Measurements from ENCODE around the gene ADAMTSL1. TPM values are rescaled to one million over a fixed set of nuclear protein-coding genes. Genes with fewer than 3 reads are reported as not detected.

ADAMTSL1 gene
- total and polyA plus RNA-seq, 2 donors (not counting 3 experiments of a cell fraction or from before 2014, with no cell fraction given) = 15.0 to 18.4 TPM

DNA sequence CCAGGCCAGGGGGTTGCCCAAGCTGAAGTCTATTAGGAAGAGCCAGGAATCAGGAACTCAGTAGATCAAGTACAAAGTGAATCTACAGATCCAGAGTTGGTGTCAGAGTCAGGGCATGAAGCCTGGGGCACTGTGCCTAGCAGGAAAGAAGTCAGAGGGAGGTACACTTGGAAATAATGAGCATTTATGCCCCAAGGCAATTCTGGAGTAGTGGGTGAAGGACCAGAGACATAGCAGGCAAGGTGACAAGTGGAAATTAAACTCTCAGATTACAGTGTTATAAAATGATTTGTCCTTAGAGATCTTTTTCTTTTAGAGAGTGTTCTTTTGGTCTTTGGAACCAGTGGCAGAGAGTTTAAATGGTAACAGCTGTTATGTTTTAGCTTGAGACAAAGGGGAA is 138.0 kb downstream of the ADAMTSL1 start:
- FAIRE-seq (no peak), DNase-seq (ENCODE audit: low read depth, low spot score) (no peak)
- BruUV-seq (replicated peaks) = no TSS peak
- Histone ChIP-seq H3K4me2 (ENCODE audit: insufficient read depth, low read length) (no peak overlapping the region), H3K9me3 (replicated peaks; ENCODE audit: control insufficient read depth, insufficient read depth, low read length) (no peaks in the 10 kb centered on the region), H3K27ac (ENCODE audit: insufficient read depth, low read depth, low read length) (no peak overlapping the region), H3K79me2 (ENCODE audit: control insufficient read depth, insufficient read depth, low read length) (no peaks in the 10 kb centered on the region), H4K20me1 (replicated peaks; ENCODE audit: control insufficient read depth, extremely low read depth, insufficient read depth, low read length) (no peaks in the 10 kb centered on the region), H3K9me1 (replicated peaks; ENCODE audit: control insufficient read depth, extremely low read depth, insufficient read depth, low read length) (no peaks in the 10 kb centered on the region), H3K27me3 (ENCODE audit: control insufficient read depth in 2 of 2, insufficient read depth in 2 of 2, low read length in 2 of 2) (no peaks in the 10 kb centered on the region), H3K9ac (replicated peaks; ENCODE audit: extremely low read depth, insufficient read depth, low read length) (no peak overlapping the region), H3K4me1 (ENCODE audit: control insufficient read depth, extremely low read depth, insufficient read depth, low read length) (no peaks in the 10 kb centered on the region), H3K4me3 (replicated peaks in 1 of 3; ENCODE audit: insufficient read depth in 1 of 3, low read depth in 1 of 3, low read length in 3 of 3) (no peak overlapping the region), H2AFZ (ENCODE audit: low read depth, low read length) (no peak overlapping the region), H3K36me3 (ENCODE audit: control insufficient read depth in 2 of 2, extremely low read depth in 1 of 2, insufficient read depth in 2 of 2, low read length in 2 of 2) (no peaks in the 10 kb centered on the region)
- dilution Hi-C loops (cut with MboI; ENCODE audit: extremely low pct_ligation_motif_present, low sequenced_read_pairs) = no loop called here
- intact Hi-C loops (cut with micrococcal nuclease) = no loop called here
- TF ChIP-seq FOS (IDR thresholded peaks at IDR 0.05; ENCODE audit: borderline replicate concordance, insufficient read depth, low read length) = no peak
- TF ChIP-seq, protein P1, sequence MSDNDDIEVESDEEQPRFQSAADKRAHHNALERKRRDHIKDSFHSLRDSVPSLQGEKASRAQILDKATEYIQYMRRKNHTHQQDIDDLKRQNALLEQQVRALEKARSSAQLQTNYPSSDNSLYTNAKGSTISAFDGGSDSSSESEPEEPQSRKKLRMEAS (IDR thresholded peaks at IDR 0.05; ENCODE audit: insufficient read depth, insufficient read length) = no peak
- no peak for TF ChIP-seq POLR2A (IDR thresholded peaks at IDR 0.05; ENCODE audit: low read depth, low read length)
- TF ChIP-seq POLR2AphosphoS5 (IDR thresholded peaks at IDR 0.05; ENCODE audit: insufficient read depth, low read depth, low read length) = no peak
- no peak for TF ChIP-seq MYC (IDR thresholded peaks at IDR 0.05; ENCODE audit: low read depth, low read length)
- TF ChIP-seq JUN (IDR thresholded peaks at IDR 0.05; ENCODE audit: borderline replicate concordance, insufficient read depth, insufficient read length, low read depth) = no peak
- TF ChIP-seq, protein P2, sequence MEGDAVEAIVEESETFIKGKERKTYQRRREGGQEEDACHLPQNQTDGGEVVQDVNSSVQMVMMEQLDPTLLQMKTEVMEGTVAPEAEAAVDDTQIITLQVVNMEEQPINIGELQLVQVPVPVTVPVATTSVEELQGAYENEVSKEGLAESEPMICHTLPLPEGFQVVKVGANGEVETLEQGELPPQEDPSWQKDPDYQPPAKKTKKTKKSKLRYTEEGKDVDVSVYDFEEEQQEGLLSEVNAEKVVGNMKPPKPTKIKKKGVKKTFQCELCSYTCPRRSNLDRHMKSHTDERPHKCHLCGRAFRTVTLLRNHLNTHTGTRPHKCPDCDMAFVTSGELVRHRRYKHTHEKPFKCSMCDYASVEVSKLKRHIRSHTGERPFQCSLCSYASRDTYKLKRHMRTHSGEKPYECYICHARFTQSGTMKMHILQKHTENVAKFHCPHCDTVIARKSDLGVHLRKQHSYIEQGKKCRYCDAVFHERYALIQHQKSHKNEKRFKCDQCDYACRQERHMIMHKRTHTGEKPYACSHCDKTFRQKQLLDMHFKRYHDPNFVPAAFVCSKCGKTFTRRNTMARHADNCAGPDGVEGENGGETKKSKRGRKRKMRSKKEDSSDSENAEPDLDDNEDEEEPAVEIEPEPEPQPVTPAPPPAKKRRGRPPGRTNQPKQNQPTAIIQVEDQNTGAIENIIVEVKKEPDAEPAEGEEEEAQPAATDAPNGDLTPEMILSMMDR (IDR thresholded peaks at IDR 0.05; ENCODE audit: extremely low read depth in 1 of 2, insufficient read depth in 1 of 2, low read depth in 1 of 2, low read length in 2 of 2) = no peak
- TF ChIP-seq EZH2 (IDR thresholded peaks at IDR 0.05; ENCODE audit: borderline replicate concordance, low read depth, low read length, severe bottlenecking) = no peak
- CTCF ChIA-PET = no interaction called here
- POLR2A ChIA-PET = no interaction called here
